Epithelial cell of prostate (primary cell): ENCODE data around the gene TIRAP.
"Not testable (repeated sequence)": the region's sequence is repeated elsewhere in the genome, so short reads cannot be mapped to it uniquely, and the experiment has no call there.

Experiments used
- DNase-seq: peaks from one replicate; pipeline ENCODE4 v3.0.0-alpha.2; 2011; ENCODE audit warnings: low read depth, low spot score
- H3K27ac ChIP-seq: fragments of 450-650 bp; 2 replicates; pipeline ENCODE4 v1.5.1; 2017; ENCODE audit warnings: mild to moderate bottlenecking

TIRAP gene

DNA sequence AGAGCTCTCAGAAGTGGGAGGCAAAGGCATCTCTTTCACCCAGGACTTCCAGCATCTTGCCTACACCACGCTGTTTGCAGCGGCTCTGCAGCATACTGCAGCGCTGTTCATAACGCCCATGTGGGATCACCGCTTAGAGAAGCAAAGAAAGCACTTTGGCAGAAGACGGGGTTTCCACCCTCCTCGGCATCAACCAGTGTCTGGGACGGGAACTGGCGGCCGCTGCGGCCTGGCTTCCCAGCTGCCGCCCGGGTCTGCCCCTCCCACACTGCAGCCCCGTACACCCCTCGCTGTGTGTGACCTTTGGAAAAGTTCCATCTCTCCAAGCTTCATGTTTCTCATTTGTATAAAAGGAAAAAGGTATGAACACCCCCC is 545 bp upstream of the TIRAP start:
- H3K27ac ChIP-seq = peak overlapping the region; percentile 76
- DNase-seq = no peak

DNA sequence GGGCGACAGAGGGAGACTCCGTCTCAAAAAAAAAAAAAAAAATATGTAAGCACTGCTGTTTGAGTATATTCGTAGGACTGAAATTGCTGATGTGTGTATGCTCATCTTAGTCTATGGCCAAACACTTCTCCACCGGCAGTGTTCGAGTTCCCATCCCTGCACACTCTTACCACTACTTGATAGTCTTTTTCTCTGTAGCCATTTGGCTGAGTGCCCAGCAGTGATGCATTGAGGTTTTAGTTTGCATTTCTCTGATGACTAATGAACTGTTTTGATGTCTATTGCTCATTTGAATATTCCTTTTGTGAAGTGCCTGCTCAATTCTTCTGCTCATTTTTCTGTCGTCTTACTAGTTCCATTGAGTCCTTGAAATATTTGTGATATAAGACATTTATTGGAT is 1.9 kb downstream of the TIRAP start:
- H3K27ac ChIP-seq = no peak overlapping the region
- peak; percentile 67 for DNase-seq

DNA sequence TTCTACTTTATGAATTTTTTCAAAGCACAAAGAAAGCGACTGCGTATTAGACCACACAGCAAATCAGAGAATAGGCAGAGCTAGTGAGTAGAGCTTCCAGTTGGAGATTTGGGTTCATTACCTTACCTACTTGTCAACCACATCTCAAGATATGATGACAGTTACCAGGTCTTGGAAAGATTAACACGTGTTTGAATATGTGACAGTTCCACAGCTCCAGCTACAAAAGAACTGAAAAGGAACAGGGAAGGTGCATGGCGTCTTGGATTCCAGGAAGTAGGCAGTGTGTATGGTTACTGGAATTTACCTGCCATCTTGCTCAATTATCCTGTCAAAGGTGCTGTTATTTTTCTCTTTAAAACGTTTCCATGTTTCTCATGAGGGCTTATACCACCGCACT is 5.3 kb downstream of the TIRAP start:
- no peak for DNase-seq
- no peak overlapping the region for H3K27ac ChIP-seq

GRCh38 chr11:126290887-126291286 is 8.0 kb downstream of the TIRAP start:
- no peak for DNase-seq
- H3K27ac ChIP-seq = no peak overlapping the region

- no peak for DNase-seq
- H3K27ac ChIP-seq = no peak overlapping the region
Observed at GRCh38 chr11:126293726-126294125, 10.8 kb downstream of the TIRAP start.

- DNase-seq = no peak
- H3K27ac ChIP-seq = no peak overlapping the region
Observed at GRCh38 chr11:126297004-126297403, 14.1 kb downstream of the TIRAP start.

DNA sequence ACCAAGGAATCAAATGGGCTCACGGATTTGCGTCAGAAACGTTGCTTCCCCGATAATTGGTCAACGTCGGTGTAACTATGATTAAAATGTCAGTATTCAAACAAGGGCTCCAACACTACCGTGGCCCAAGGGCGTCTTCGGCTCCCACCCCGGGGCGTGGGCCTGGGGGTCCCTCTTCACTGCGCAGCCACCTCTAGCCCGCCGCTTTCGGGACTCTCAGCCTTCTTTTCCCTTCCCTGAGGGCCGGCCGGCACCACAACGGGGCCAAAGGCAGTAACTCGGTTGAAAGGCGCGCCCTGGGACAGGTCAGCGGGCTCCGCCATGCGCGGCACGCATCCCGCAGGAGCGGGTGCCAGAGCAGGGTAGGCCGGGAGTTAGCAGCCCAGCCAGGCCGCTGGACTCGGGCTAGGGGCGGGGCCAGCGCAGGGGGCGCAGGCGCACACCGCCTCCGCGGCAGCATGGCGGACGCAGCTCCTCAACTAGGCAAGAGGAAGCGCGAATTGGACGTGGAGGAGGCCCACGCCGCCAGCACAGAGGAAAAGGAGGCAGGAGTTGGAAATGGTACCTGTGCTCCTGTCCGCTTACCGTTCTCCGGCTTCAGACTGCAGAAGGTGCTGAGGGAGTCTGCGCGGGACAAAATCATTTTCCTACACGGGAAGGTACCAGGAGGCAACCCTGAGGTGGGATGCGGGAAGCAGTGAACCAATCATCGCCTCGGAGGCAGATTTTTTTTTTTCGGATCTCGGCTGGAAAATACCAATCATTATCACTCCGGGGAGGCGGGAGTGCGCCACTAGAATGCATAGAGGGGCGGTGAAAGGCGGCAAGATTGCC is 20.9 kb downstream of the TIRAP start, which contains the start of gene DCPS:
TSS of gene DCPS (plus strand) at position 438 of the 834 bp plus-strand sequence. CDS start at position 459, 21 bp downstream.
- H3K27ac ChIP-seq = peak within 1 kb of the TSS; percentile 80
- peak; percentile 52 for DNase-seq

GRCh38 chr11:126304457-126305075 is 21.7 kb downstream of the TIRAP start:
- peak overlapping the region; percentile 80 for H3K27ac ChIP-seq

GRCh38 chr11:126305699-126306098 is 22.8 kb downstream of the TIRAP start:
- DNase-seq = no peak

More at GRCh38 chr11:126304457-126305075, 21.7 kb downstream of the TIRAP start:
- DNase-seq = no peak

DNA sequence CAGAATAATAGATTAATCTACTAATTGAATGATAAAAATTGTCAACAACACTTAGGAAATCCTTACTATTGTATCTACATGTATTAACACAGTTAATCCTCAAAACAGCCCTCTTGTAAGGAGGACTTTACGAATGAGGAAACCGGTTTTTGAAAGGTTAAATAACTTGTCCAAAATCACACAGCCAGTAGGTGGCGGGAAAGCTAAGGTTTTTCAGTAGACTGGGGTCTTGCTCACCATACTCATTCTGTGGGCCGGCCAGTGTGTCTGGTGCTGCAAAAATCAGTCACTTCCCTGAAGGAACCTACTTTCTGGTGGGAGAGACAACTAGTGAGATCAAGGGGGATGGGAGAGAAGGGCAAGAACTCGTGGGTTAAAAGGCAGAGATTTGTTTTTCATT is 24.8 kb downstream of the TIRAP start:
- DNase-seq = no peak
- H3K27ac ChIP-seq = peak overlapping the region; percentile 9

More at GRCh38 chr11:126305699-126306098, 22.8 kb downstream of the TIRAP start:
- no peak overlapping the region for H3K27ac ChIP-seq

- no peak for DNase-seq
- H3K27ac ChIP-seq = peak overlapping the region; percentile 9
Observed at GRCh38 chr11:126308271-126308671, 25.4 kb downstream of the TIRAP start.

- H3K27ac ChIP-seq, DNase-seq: not testable (repeated sequence)
Observed at GRCh38 chr11:126308771-126309170, 25.9 kb downstream of the TIRAP start.

DNA sequence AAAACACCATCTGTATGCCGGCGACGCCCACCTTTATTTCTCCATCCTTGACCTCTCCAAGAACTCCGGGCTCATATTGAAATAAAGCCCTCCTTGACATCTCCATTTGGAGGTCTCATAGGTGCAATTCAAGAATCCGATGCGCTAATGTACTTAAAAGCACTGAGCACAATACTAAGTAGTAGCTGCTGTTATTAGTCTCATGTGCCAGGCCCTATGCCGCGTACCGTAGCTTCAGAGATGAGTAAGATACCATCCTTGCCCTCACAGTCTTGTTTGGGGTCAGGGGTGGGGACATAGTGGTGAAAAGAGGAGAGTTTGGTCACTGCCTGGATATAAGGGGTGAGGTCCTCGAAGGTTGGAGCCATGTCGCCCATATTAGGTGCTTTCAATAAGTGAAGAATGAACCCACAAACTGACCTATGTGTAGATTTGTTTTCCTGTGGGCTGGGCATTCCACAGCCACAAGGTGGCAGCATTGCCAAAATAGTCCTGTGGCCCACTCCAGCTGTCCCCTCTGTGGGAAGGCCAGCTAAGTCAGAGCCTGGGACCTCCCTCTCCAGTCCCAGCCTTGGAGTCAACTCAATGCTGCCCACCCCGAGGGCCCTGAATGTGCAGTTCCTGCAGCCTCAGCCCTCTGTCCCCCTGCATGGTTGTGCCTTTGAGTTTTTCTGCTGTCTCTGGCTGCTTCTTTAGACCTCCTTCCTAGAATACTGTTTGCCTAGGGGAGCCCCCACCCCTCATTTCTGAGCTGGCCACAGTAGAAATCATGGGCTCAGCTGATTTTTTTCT is 27.5 kb downstream of the TIRAP start:
- no peak for DNase-seq
- H3K27ac ChIP-seq = no peak overlapping the region

DNA sequence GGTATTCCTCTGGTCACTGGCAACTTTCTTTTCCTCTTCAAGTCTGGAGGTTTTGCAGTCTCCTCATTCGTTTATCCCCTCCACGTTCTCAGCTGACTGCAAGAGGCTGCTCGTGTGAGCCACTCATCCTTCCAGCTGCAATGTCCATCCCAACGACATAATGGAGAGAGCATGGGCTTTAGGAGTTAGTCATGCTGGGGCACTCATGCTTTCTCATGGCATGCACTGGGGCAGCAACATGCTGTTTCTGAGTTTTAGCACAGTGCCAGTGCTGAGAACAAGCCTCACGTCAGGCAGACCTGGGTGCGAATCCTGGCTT is 28.1 kb downstream of the TIRAP start:
- no peak for DNase-seq
- no peak overlapping the region for H3K27ac ChIP-seq

DNA sequence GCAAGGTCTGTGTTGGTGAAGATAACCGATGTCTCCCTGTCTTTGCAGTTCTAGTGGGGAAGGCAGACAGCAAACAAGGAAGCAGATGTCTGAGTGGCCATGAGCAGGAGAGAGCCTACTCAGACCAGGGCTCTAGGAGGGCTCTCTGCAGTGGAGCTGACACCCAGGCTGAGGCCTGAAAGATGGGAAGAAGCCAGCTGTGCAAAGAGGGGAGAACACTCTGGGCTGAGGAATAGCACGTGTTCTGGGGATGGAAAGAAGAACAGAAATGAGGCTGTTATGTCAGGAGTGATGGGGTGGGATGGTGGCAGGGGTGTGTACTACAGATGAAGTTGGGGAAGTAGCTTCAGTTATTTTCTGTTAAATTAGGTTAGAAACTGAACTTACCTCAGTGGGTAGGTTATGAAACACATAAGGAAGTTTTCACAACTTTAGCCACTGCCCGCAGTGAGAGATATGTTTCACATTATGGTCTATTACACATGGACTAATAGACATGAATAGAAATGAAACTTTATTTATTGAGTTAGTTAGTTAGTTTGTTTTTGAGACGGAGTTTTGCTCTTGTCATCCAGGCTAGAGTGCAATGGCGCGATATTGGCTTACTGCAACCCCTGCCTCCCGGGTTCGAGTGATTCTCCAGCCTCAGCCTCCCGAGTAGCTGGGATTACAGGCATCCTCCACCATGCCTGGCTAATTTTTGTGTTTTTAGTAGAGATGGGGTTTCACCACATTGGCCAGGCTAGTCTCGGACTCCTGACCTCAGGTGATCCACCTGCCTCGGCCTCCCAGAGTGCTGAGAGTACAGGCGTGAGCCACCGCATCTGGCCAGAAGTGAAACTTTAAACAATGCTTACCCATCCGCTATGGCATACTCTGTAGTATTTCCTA is 28.8 kb downstream of the TIRAP start:
- no peak overlapping the region for H3K27ac ChIP-seq
- no peak for DNase-seq

- no peak for DNase-seq
- H3K27ac ChIP-seq = peak overlapping the region; percentile 17
Observed at GRCh38 chr11:126312961-126313360, 30.1 kb downstream of the TIRAP start.

GRCh38 chr11:126313826-126314225 is 30.9 kb downstream of the TIRAP start:
- DNase-seq = no peak
- H3K27ac ChIP-seq = no peak overlapping the region

- DNase-seq = no peak
- H3K27ac ChIP-seq = peak overlapping the region; percentile 85
Observed at GRCh38 chr11:126317432-126317755, 34.5 kb downstream of the TIRAP start.

- no peak for DNase-seq
- peak overlapping the region; percentile 85 for H3K27ac ChIP-seq
Observed at GRCh38 chr11:126317756-126318573, 35.1 kb downstream of the TIRAP start.
